ENCODE measurements around the gene MYO1A.

The MYO1A gene

DNA sequence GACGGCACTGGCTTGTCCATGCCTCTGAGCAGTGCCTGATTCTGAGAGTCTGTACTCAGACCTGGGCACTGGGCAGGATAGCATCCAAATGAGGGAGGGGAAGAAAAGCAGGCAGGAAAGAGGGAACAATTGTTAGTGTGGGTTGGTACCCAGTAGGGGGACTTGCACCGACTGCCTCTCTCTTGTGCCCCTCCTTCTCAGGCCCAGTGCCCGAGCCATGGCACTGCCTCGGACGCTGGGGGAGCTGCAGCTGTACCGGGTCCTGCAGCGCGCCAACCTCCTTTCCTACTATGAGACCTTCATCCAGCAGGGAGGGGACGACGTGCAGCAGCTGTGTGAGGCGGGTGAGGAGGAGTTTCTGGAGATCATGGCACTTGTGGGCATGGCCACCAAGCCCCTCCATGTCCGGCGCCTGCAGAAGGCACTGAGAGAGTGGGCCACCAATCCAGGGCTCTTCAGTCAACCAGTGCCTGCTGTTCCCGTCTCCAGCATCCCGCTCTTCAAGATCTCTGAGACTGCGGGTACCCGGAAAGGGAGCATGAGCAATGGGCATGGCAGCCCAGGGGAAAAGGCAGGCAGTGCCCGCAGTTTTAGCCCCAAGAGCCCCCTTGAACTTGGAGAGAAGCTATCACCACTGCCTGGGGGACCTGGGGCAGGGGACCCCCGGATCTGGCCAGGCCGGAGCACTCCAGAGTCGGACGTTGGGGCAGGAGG lies 41.2 kb upstream of the MYO1A start:
- TF ChIP-seq, protein P1, sequence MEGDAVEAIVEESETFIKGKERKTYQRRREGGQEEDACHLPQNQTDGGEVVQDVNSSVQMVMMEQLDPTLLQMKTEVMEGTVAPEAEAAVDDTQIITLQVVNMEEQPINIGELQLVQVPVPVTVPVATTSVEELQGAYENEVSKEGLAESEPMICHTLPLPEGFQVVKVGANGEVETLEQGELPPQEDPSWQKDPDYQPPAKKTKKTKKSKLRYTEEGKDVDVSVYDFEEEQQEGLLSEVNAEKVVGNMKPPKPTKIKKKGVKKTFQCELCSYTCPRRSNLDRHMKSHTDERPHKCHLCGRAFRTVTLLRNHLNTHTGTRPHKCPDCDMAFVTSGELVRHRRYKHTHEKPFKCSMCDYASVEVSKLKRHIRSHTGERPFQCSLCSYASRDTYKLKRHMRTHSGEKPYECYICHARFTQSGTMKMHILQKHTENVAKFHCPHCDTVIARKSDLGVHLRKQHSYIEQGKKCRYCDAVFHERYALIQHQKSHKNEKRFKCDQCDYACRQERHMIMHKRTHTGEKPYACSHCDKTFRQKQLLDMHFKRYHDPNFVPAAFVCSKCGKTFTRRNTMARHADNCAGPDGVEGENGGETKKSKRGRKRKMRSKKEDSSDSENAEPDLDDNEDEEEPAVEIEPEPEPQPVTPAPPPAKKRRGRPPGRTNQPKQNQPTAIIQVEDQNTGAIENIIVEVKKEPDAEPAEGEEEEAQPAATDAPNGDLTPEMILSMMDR (IDR thresholded peaks at IDR 0.05; ENCODE audit: low read depth, low read length), result no peak
- peak overlapping the region; percentile 98 for H3K4me3 ChIP-seq (ENCODE audit: low read depth, low read length)

- TF ChIP-seq, protein P1 (IDR thresholded peaks at IDR 0.05; ENCODE audit: low read depth, low read length), result no peak
- H3K4me3 ChIP-seq (ENCODE audit: low read depth, low read length), result peak overlapping the region; percentile 98
Observed at GRCh38 chr12:57090490-57090889, 40.6 kb upstream of the MYO1A start.

DNA sequence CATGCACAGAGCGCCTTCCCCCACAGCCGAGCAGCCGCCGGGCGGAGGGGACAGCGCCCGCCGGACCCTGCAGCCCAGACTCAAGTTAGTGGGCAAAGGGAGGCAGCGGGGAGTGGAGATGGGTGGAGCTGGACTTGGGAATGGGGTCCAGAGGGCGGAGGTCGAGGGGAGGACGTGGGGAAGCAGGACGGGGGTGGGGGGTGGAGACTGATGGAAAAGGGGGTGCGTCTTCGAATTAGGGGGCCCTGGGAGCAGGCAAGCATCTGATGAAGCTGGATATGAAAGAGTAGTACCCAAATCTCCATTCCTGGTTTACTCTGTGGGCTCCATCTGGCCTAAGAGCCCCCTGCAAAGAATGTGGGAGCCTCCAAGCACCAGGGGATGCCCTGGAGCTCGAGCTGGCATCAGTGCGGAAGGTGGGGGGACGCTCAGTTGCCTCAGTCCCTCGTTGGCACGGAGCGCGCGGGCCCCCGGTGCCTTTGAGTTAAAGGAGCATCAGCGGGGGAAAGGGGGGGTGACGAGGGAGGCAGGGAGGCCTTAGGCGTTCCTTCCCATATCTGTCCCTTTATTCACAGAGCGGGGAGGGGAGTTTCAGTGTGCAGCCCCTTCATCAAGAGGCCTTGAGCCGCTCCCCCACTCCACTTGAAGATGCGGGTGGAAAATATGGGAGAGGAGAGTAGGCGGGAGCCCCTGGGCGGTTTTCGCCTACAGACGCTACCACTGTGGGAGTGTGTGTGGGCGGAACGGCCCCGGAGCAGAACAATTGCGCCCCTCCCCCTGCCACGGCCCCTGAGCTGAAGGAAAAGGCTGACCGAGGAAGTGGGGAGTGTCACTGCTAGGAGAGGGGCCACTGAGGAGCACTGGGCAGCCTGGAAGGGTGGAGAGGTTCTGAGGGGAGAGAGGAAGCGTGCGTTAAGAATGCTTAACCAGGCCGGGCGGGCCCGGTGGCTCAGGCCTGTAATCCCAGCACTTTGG lies 39.6 kb upstream of the MYO1A start:
- peak overlapping the region; percentile 98 for H3K4me3 ChIP-seq (ENCODE audit: low read depth, low read length)
- TF ChIP-seq, protein P1 (IDR thresholded peaks at IDR 0.05; ENCODE audit: low read depth, low read length), result no peak

GRCh38 chr12:57088354-57089270 lies 38.7 kb upstream of the MYO1A start, which contains the start of gene NAB2:
TSS of gene NAB2 (plus strand) at chr12:57089114. CDS start at chr12:57089272, 158 bp downstream.
- peak within 1 kb of the TSS; percentile 98 for H3K4me3 ChIP-seq (ENCODE audit: low read depth, low read length)
- TF ChIP-seq, protein P1 (IDR thresholded peaks at IDR 0.05; ENCODE audit: low read depth, low read length), result no peak

DNA sequence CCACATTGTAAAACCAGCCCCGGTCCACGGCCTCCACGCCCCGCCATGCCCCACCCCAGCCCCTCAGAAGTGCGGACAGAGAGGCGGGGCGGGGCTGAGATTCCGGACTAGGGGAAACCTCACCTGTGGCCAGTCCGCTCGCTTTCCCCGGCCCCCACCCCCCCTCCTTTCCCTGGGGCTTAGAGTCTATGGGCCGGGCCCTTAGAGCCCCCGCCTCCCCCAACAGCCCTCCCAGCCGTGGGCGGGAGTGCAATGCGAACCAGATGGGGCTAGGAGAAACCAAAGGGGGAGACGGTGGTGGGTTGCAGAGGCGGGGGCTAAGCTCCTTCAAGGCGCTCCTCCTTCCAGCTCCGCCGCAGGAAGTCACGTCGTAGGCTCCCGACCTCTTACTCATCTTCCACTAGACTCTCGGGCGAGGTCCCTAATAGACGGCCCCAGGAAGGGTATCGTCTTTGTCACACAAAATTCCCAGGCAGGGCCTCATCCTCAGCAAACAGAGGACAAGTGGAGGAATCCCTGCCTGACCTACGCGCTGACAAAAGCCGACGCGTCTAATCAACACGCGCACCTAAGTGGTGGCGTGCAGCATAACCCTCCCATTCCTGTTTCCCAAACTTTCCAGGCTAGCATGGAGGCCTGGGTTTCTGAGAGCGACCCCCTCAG lies 37.9 kb upstream of the MYO1A start:
- H3K4me3 ChIP-seq (ENCODE audit: low read depth, low read length), result peak overlapping the region; percentile 81
- TF ChIP-seq, protein P1 (IDR thresholded peaks at IDR 0.05; ENCODE audit: low read depth, low read length), result no peak

- TF ChIP-seq, protein P1 (IDR thresholded peaks at IDR 0.05; ENCODE audit: low read depth, low read length), result no peak
- peak overlapping the region; percentile 81 for H3K4me3 ChIP-seq (ENCODE audit: low read depth, low read length)
Observed at GRCh38 chr12:57087010-57087690, 37.2 kb upstream of the MYO1A start.
